Lower leg skin (tissue), 4 donors: ENCODE measurements around the gene CSGALNACT2. TPM values are rescaled to one million over a fixed set of nuclear protein-coding genes. Genes with fewer than 3 reads are reported as not detected.

ENCODE experiments used
- DNase-seq, 2 donors: peaks; one replicate each; pipeline ENCODE4 v3.0.0-alpha.2; 2019; ENCODE audit warnings: low spot score in 2 of 2
- H3K4me3 ChIP-seq: fragments of 200-600 bp; sonication (generic); 2 replicates; pipeline ENCODE4 v1.5.1; 2017; ENCODE audit warnings: mild to moderate bottlenecking, low read depth; ENCODE audit not compliant: poor library complexity, severe bottlenecking
- CTCF ChIP-seq, 3 donors: fragments of 450-650 bp; IDR thresholded peaks; one replicate each; pipeline ENCODE4 v1.5.1; 2016; ENCODE audit warnings: antibody characterized with exemption in 3 of 3, mild to moderate bottlenecking in 3 of 3, moderate library complexity in 2 of 3
- POLR2A ChIP-seq, 2 donors: fragments of 450-650 bp; IDR thresholded peaks; one replicate each; pipeline ENCODE4 v1.6.1; 2016 to 2017; ENCODE audit warnings: antibody characterized with exemption in 2 of 2, mild to moderate bottlenecking in 1 of 2, moderate library complexity in 1 of 2
- WGBS, 2 donors: methylation state at CpG; one replicate each; pipeline ENCODE4 v1.1.5; 2018; 5-methylcytosine and 5-hydroxymethylcytosine counted together
- intact Hi-C: fragments of 100-400 bp; cut with DNase I; formaldehyde crosslinking; loops from one replicate; pipeline ENCODE4 v1.15.0; 2023; ENCODE audit warnings: low total_unique reads
- total RNA-seq, 4 donors: library from RNA; depleted of rRNA; stranded (reverse); fragments of >200 nt; gene quantifications; one replicate each; pipeline ENCODE4 v1.1.0, GENCODE V29; 2016

Gene CSGALNACT2
- total RNA-seq, 4 donors from 2014 or later = 12.9 to 16.7 (median 15.4) TPM

- intact Hi-C loops = no loop called here
- no peak for TF ChIP-seq CTCF (IDR thresholded peaks at IDR 0.05)
- TF ChIP-seq POLR2A (IDR thresholded peaks at IDR 0.05) = no peak
- peak in 1 of 2 donors; percentile 85 for DNase-seq
- WGBS, 2 donors = 56 to 90% methylated on average over 1 of the region's 1 CpG
- no peak overlapping the region for H3K4me3 ChIP-seq
These were observed 16.8 kb upstream of the CSGALNACT2 start for GRCh38 chr10:43121444-43121843.

GRCh38 chr10:43122096-43122495 is 16.1 kb upstream of the CSGALNACT2 start:
- TF ChIP-seq POLR2A (IDR thresholded peaks at IDR 0.05) (no peak), CTCF (IDR thresholded peaks at IDR 0.05) (no peak)
- 100% methylated on average over 1 to 4 of the region's 4 CpGs for WGBS, 2 donors
- no peak overlapping the region for H3K4me3 ChIP-seq
- peak in 1 of 2 donors; percentile 82 for DNase-seq
- intact Hi-C loops = no loop called here

GRCh38 chr10:43122826-43123225 is 15.4 kb upstream of the CSGALNACT2 start:
- TF ChIP-seq POLR2A (IDR thresholded peaks at IDR 0.05) (no peak), CTCF (IDR thresholded peaks at IDR 0.05) (no peak)
- intact Hi-C loops = no loop called here
- peak in 1 of 2 donors; percentile 48 for DNase-seq
- WGBS, 2 donors = 90 to 94% methylated on average over 7 of the region's 7 CpGs
- no peak overlapping the region for H3K4me3 ChIP-seq

GRCh38 chr10:43123361-43124093 is 14.7 kb upstream of the CSGALNACT2 start:
- intact Hi-C loops = no loop called here
- 90 to 91% methylated on average over 9 of the region's 9 CpGs for WGBS, 2 donors
- DNase-seq = peak in 1 of 2 donors; percentile 53
- H3K4me3 ChIP-seq = no peak overlapping the region
- TF ChIP-seq CTCF (IDR thresholded peaks at IDR 0.05) = no peak
- no peak for TF ChIP-seq POLR2A (IDR thresholded peaks at IDR 0.05)

- no peak overlapping the region for H3K4me3 ChIP-seq
- peak in 1 of 2 donors; percentile 74 for DNase-seq
- TF ChIP-seq POLR2A (IDR thresholded peaks at IDR 0.05) = no peak
- no peak for TF ChIP-seq CTCF (IDR thresholded peaks at IDR 0.05)
- WGBS, 2 donors = 79 to 91% methylated on average over 6 of the region's 6 CpGs
- intact Hi-C loops = no loop called here
These were observed 14.1 kb upstream of the CSGALNACT2 start for GRCh38 chr10:43124094-43124521.
